GM06990 (cell line): ENCODE results near the gene NF1.
"Not testable (repeated sequence)": the region's sequence is repeated elsewhere in the genome, so short reads cannot be mapped to it uniquely, and the experiment has no call there.

Source experiments
- DNase-seq: peaks from one replicate; pipeline ENCODE4 v3.0.0-alpha.2; 2011; ENCODE audit not compliant: insufficient read length; ENCODE audit errors: extremely low read depth
- H3K27me3 ChIP-seq: replicated peaks from 2 replicates; pipeline ENCODE4 v1.6.0; 2011; ENCODE audit warnings: low read length; ENCODE audit not compliant: control insufficient read depth, insufficient read depth
- H3K36me3 ChIP-seq: 2 replicates; pipeline ENCODE4 v1.5.1; 2011; ENCODE audit warnings: low read length; ENCODE audit not compliant: control insufficient read depth, insufficient read depth
- H3K4me3 ChIP-seq: replicated peaks from 2 replicates; pipeline ENCODE4 v1.5.1; 2011; ENCODE audit warnings: low read depth, mild to moderate bottlenecking, control low read depth, low read length
- TF ChIP-seq, protein P1 (sequence below): IDR thresholded peaks from 2 replicates; pipeline ENCODE4 v1.5.1; 2011; ENCODE audit warnings: low read length, control low read depth, mild to moderate bottlenecking, inconsistent platforms; ENCODE audit not compliant: insufficient read depth, poor library complexity, severe bottlenecking

The NF1 gene

DNA sequence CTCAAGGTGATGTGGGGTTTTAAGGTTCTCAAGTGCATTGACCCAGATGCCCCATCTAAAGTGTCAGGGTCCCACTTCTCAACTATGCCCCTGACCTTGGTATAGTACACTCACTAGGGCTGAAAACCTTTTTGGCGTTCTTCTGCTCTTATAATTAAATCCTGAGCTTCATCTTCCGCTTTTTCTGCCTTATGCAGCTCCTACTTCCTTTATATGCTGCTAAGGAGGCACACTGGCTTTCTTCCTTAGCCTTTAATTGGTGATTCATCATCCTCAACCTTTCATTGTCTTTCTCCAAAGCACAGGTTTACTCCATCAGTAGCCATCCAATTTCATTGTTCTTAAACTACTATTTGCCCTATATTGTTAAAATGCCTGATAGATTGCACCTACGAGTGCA, 5.3 kb upstream of the NF1 start:
- TF ChIP-seq, protein P1, sequence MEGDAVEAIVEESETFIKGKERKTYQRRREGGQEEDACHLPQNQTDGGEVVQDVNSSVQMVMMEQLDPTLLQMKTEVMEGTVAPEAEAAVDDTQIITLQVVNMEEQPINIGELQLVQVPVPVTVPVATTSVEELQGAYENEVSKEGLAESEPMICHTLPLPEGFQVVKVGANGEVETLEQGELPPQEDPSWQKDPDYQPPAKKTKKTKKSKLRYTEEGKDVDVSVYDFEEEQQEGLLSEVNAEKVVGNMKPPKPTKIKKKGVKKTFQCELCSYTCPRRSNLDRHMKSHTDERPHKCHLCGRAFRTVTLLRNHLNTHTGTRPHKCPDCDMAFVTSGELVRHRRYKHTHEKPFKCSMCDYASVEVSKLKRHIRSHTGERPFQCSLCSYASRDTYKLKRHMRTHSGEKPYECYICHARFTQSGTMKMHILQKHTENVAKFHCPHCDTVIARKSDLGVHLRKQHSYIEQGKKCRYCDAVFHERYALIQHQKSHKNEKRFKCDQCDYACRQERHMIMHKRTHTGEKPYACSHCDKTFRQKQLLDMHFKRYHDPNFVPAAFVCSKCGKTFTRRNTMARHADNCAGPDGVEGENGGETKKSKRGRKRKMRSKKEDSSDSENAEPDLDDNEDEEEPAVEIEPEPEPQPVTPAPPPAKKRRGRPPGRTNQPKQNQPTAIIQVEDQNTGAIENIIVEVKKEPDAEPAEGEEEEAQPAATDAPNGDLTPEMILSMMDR, result no peak
- H3K36me3 ChIP-seq, result no peaks in the 10 kb centered on the region
- no peak for DNase-seq
- H3K27me3 ChIP-seq, result no peaks in the 10 kb centered on the region
- H3K4me3 ChIP-seq, result no peak overlapping the region

DNA sequence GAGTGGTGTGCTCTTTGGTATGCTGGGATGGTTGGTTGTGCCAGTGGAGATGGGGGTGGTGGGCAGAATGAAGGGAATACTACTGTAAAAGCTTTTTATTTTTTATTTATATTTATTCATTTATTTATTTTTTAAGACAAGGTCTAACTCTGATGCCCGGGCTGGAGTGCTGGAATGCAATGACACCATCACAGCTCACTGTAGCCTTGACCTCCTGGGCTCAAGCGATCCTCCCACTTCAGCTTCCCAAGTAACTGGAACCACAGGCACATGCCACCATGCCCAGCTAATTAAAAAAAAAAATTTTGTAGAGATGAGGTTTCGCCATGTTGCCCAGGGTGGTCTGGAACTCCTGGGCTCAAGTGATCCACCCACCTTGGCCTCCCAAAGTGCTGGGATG, 4.1 kb upstream of the NF1 start:
- DNase-seq, H3K27me3 ChIP-seq, H3K4me3 ChIP-seq, H3K36me3 ChIP-seq: not testable (repeated sequence)

DNA sequence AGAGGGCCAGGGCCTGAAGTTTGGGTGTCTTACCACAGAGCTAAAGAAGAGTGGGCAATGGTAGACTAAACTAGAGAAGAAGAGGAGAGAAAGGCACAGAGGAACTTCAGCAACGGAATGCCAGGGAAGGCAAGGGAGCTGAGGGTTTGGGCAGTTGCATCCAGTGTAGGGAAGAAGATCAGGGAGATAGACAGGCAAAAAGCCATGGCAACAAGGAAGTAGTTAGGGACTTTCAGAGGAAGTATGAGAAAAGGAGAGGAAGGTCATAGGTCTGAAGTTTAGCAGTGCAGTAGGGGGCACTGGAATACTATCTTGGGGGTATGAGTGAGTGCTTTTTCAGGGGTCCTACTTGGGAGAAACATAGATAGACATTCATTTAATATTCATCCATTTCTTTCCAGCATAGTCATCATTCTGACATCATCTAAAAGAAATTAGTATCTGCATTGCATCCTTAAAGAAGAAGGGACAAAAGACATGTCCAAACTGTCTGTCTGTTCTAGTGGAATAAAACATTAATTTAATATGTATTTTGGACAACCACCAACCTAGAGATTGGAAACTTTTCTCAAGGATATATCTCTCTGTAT, 2.2 kb upstream of the NF1 start:
- TF ChIP-seq, protein P1, result no peak
- no peak overlapping the region for H3K4me3 ChIP-seq

DNA sequence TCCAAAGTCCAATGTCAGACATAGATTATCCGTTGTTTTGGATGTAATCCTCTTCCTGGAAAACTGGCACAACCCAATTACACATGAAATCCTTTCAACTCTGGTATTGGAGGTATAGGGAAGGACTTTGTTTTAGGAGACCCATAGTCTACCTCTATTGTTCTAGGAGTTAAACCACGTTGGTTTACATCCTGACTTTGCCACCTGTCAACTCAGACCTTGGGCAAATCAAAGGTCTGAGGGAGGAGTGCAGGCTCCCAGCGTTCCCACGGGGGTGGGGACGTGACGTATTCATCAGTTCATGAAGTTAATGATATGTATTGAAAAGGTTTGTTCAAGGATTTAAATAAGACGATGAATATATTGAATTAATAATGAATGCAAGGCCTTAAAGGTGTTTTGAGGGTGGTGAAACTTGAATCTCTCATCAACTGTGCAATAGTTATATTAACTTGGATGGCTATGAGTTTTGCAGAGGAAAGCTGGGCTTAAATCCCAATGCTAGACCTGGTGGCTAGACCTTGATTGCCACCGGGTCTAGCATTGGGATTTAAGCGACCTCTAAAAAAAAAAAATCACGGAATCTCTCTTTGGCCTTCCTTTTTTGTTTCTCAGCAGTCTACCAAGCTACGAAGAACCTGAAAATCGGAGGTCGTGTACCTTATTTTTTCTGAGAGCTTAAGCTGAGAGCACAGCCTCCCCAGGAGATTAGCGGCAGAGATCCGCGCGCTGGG, 744 bp upstream of the NF1 start:
- DNase-seq, result peak; percentile 22
- H3K36me3 ChIP-seq, result no peaks in the 10 kb centered on the region
- TF ChIP-seq, protein P1, result no peak
- peak overlapping the region; percentile 89 for H3K4me3 ChIP-seq
- no peaks in the 10 kb centered on the region for H3K27me3 ChIP-seq

More for the DNA sequence above, 2.2 kb upstream of the NF1 start:
- no peaks in the 10 kb centered on the region for H3K36me3 ChIP-seq
- H3K27me3 ChIP-seq, result no peaks in the 10 kb centered on the region
- DNase-seq, result no peak

DNA sequence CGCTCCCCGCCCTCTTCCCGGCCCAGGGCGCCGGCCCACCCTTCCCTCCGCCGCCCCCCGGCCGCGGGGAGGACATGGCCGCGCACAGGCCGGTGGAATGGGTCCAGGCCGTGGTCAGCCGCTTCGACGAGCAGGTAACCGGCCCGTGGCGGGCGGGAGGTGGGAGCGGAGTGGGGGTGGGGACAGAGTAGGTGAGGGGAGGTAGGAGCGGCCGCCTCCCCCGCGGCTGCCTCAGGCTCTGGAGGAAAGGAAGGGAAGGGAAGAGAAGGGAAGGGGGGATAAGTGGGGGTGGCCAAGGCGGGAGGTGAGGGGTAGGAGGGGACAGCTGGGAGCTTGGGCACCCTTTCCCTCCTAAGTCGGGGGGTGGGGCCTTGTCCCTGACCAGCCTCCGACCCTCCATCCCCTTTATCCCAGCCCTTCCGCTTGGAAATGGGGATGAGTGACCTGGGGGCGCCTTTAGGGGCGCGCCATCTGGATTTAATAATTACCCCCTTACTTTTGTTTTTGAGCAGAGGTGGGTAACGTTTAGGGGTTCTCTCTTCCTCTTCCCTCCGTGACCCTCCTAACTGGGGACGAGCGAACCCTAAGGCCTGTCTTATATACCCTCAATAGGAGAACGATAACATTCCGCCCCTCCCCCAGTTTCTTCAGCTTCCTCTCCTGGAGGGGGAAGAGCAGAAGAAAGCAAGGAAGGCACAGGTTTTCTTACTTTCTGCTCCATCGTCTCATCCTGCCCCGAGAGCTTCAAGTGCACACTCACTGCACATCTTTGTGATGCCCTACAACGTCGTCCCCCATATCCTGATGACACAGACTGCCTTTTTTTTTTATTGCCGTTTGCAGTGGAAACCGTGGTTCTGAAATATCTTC, 694 bp downstream of the NF1 start:
- TF ChIP-seq, protein P1, result no peak
- H3K36me3 ChIP-seq, result no peaks in the 10 kb centered on the region
- H3K4me3 ChIP-seq, result peak overlapping the region; percentile 89
- DNase-seq, result peak; percentile 38
- no peaks in the 10 kb centered on the region for H3K27me3 ChIP-seq

DNA sequence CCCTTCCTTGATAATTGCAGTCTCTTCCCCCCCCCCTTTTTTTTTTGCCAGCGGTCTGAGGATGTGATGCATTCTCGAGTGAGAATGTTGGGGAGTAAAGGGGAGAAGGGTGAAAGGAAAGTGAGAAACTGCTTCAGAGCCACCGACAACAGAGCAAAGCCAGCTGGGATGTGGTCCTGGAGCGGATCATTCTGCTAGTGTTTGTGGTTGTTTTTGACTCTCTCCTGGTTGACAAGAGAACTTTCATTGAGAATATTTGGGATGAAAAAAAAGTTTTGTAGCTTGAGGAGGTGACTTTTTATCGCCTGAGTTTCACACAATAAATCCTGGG, 1.3 kb downstream of the NF1 start:
- H3K4me3 ChIP-seq, result peak overlapping the region; percentile 89
- no peaks in the 10 kb centered on the region for H3K36me3 ChIP-seq
- H3K27me3 ChIP-seq, result no peaks in the 10 kb centered on the region
- no peak for DNase-seq
- TF ChIP-seq, protein P1, result no peak
